Common myeloid progenitor, CD34-positive (primary cell): ENCODE results near the gene DNMT1.
A peak's percentile ranks its signal among the peaks of the same experiment; 100 is the strongest.

ENCODE experiments used
- CTCF ChIA-PET: fragments of 350-600 bp; sonication (Branson Sonifier 250); formaldehyde crosslinking; loops from one replicate; lab custom pipeline; 2021; ENCODE audit warnings: antibody characterized with exemption; lab: Charles Lee
- POLR2A ChIA-PET: fragments of 350-600 bp; sonication (Branson Sonifier 250); formaldehyde crosslinking; loops from one replicate; lab custom pipeline; 2021; ENCODE audit warnings: antibody characterized with exemption; lab: Charles Lee
- DNase-seq, 3 donors: peaks; one replicate each; pipeline versions ENCODE4 v3.0.0 to v3.0.0-alpha.2; 2013
- H3K27ac ChIP-seq, 2 experiments: 1 replicate in 1 of 2; 2 replicates in 1 of 2; pipeline ENCODE4 v1.7.0; 2013; ENCODE audit warnings: inconsistent platforms in 2 of 2, low read length in 2 of 2, mild to moderate bottlenecking in 2 of 2, low read depth in 1 of 2, moderate library complexity in 1 of 2; ENCODE audit not compliant: severe bottlenecking in 2 of 2, insufficient read depth in 1 of 2, poor library complexity in 1 of 2
- H3K27me3 ChIP-seq, 5 experiments: replicated peaks in 2 of 5; 1 replicate in 3 of 5; 2 replicates in 2 of 5; pipeline versions ENCODE4 v1.6.1 to v1.7.0; 2013; ENCODE audit warnings: low read length in 4 of 5, mild to moderate bottlenecking in 2 of 5, moderate library complexity in 2 of 5, inconsistent platforms in 1 of 5; ENCODE audit not compliant: insufficient read depth in 5 of 5, control insufficient read depth in 4 of 5
- H3K36me3 ChIP-seq, 4 experiments: 1 replicate in 2 of 4; 2 replicates in 2 of 4; pipeline versions ENCODE4 v1.6.1 to v1.7.0; 2013; ENCODE audit warnings: low read length in 3 of 4, control low read depth in 1 of 4, mild to moderate bottlenecking in 1 of 4; ENCODE audit not compliant: control insufficient read depth in 4 of 4, insufficient read depth in 4 of 4
- H3K4me1 ChIP-seq, 4 experiments: 1 replicate in 3 of 4; 2 replicates in 1 of 4; pipeline versions ENCODE4 v1.6.1 to v1.7.1; 2013; ENCODE audit warnings: low read length in 3 of 4, mild to moderate bottlenecking in 3 of 4, control low read depth in 1 of 4, inconsistent platforms in 1 of 4, moderate library complexity in 1 of 4; ENCODE audit not compliant: control insufficient read depth in 4 of 4, insufficient read depth in 4 of 4; ENCODE audit errors: control extremely low read depth in 1 of 4
- H3K4me3 ChIP-seq, 7 experiments: 1 replicate in 4 of 7; 2 replicates in 3 of 7; pipeline versions ENCODE4 v1.5.1 to v1.7.0; 2013; ENCODE audit warnings: mild to moderate bottlenecking in 7 of 7, low read length in 6 of 7, moderate library complexity in 6 of 7, inconsistent platforms in 2 of 7, low read depth in 2 of 7, control low read depth in 1 of 7; ENCODE audit not compliant: insufficient read depth in 4 of 7, control insufficient read depth in 1 of 7; ENCODE audit errors: extremely low read depth in 1 of 7
- H3K9me3 ChIP-seq, 5 experiments: 1 replicate in 4 of 5; 2 replicates in 1 of 5; pipeline versions ENCODE4 v1.6.1 to v1.7.1; 2013; ENCODE audit warnings: low read length in 4 of 5, mild to moderate bottlenecking in 2 of 5, inconsistent platforms in 1 of 5, low read depth in 1 of 5, moderate library complexity in 1 of 5; ENCODE audit not compliant: control insufficient read depth in 4 of 5, insufficient read depth in 2 of 5; ENCODE audit errors: control extremely low read depth in 1 of 5
- WGBS: methylation state at CpG from one replicate; pipeline ENCODE4 v1.1.5; 2013; ENCODE audit not compliant: insufficient coverage; 5-methylcytosine and 5-hydroxymethylcytosine counted together

Gene DNMT1

GRCh38 chr19:10133596-10133995 is 61.2 kb downstream of the DNMT1 start:
- Histone ChIP-seq H3K4me3 (no peak overlapping the region), H3K4me1 (no peaks in the 10 kb centered on the region), H3K27me3 (no peaks in the 10 kb centered on the region), H3K27ac (no peak overlapping the region), H3K36me3 (peaks cover 2 to 79% (median 59%) of the 10 kb centered on the region in 4 experiments), H3K9me3 (no peaks in the 10 kb centered on the region)
- ChIA-PET CTCF (interaction anchor here (1.1 to 2.5 kb wide), 2 partner anchors 9 to 24 kb away, joined by 3 to 7 read pairs; no protein-coding TSS in a partner anchor), POLR2A (no interaction called here)
- WGBS: 94% methylated on average over 10 of the region's 11 CpGs
- DNase-seq: no peak

DNA sequence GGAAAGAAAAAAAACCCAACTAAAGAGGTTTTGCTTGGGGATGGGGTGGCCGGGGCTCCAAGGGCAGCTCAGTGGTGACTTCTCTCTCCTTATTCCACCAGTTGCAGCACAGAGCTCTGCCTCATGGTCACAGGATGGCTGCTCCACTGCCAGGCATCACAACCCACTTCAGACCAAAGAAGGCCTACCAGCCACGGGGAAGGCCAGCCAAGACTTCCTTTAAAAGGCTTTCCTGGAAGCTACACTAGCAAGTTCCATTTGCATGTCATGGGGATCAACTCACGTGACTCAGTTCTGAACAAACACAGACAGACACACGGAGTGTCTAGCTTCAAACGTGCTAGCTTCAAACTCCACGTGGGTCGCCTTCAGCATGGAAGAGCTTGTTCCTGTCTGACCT is 61.8 kb downstream of the DNMT1 start:
- WGBS: no CpG with 5 or more reads among the region's 7 CpGs
- H3K9me3 ChIP-seq: no peaks in the 10 kb centered on the region
- no peak overlapping the region for H3K27ac ChIP-seq
- no peaks in the 10 kb centered on the region for H3K4me1 ChIP-seq
- H3K27me3 ChIP-seq: no peaks in the 10 kb centered on the region
- CTCF ChIA-PET: interaction anchor here (1.1 to 2.5 kb wide), 2 partner anchors 10 to 25 kb away, joined by 3 to 7 read pairs; no protein-coding TSS in a partner anchor
- H3K36me3 ChIP-seq: peaks cover 2 to 77% (median 54%) of the 10 kb centered on the region in 4 experiments
- POLR2A ChIA-PET: interaction anchor here (0.6 kb wide), 1 partner anchor 36 kb away, joined by 4 read pairs; no protein-coding TSS in a partner anchor
- no peak overlapping the region for H3K4me3 ChIP-seq
- no peak for DNase-seq

DNA sequence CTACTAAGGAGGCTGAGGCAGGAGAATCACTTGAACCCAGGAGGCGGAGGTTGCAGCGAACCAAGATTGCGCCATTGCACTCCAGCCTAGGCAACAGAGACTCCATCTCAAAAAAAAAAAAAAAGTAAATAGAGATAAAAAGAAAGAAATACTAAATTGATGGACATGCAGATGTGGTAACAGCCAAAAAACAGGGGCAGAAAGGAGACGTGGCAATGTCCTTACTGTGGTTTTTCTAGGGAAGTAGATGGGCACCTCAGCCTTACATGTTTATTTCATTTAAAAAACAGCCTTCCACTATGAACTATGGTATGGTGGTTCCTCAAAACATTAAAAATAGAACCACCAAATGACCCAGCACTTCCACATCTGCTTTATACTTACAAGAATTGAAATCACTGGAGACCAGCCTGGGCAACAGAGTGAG is 68.5 kb downstream of the DNMT1 start:
- peak overlapping the region in 1 of 7 experiments; percentile 42 for H3K4me3 ChIP-seq
- peaks cover 0 to 28% (median 14%) of the 10 kb centered on the region in 4 experiments for H3K36me3 ChIP-seq
- H3K27me3 ChIP-seq: no peaks in the 10 kb centered on the region
- H3K27ac ChIP-seq: peak overlapping the region in 1 of 2 experiments; percentile 54
- ChIA-PET CTCF (interaction anchor here (0.6 to 1.3 kb wide), 3 partner anchors 12 to 241 kb away, joined by 3 to 5 read pairs (median 3); no protein-coding TSS in a partner anchor), POLR2A (interaction anchor here (1.2 kb wide), 1 partner anchor 11 kb away, joined by 4 read pairs; no protein-coding TSS in a partner anchor)
- no peaks in the 10 kb centered on the region for H3K9me3 ChIP-seq
- DNase-seq: peak; percentile 52 to 95 (median 89)
- no CpG with 5 or more reads among the region's 4 CpGs for WGBS
- peaks cover 0 to 22% (median 15%) of the 10 kb centered on the region in 4 experiments for H3K4me1 ChIP-seq

DNA sequence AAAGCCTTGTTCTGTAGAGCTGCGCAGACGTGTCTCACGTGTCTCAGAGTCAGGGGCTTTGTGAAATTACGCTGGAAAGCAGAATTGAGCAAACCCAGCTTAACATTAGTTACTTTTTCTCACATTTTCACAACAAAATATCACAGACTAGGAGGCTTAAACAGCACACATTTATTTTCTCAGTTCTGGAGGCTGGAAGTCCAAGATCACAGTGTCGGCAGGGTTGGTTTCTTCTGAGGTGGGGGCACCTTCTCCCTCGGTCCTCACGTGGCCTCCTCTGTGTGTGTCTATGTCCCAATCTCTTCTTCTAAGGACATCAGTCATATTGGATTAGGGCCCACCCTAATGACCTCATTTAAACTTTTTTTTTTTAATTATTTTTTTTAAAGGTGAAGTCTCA is 70.3 kb downstream of the DNMT1 start:
- DNase-seq: no peak
- Histone ChIP-seq H3K27ac (no peak overlapping the region), H3K27me3 (no peaks in the 10 kb centered on the region), H3K36me3 (peaks cover 0 to 14% (median 3%) of the 10 kb centered on the region in 4 experiments), H3K4me3 (no peak overlapping the region), H3K4me1 (peaks cover 0 to 22% (median 16%) of the 10 kb centered on the region in 4 experiments), H3K9me3 (no peaks in the 10 kb centered on the region)
- 98% methylated on average over 6 of the region's 7 CpGs for WGBS
- POLR2A ChIA-PET: no interaction called here
- CTCF ChIA-PET: interaction anchor here (2.6 kb wide), 1 partner anchor 11 kb away, joined by 13 read pairs; no protein-coding TSS in a partner anchor

GRCh38 chr19:10122045-10122444 is 72.7 kb downstream of the DNMT1 start:
- WGBS: no CpG with 5 or more reads among the region's 6 CpGs
- H3K36me3 ChIP-seq: peaks cover 5 to 19% (median 10%) of the 10 kb centered on the region in 4 experiments
- H3K9me3 ChIP-seq: no peaks in the 10 kb centered on the region
- H3K4me1 ChIP-seq: peaks cover 0 to 27% (median 22%) of the 10 kb centered on the region in 4 experiments
- no peak for DNase-seq
- no peak overlapping the region for H3K27ac ChIP-seq
- H3K4me3 ChIP-seq: no peak overlapping the region
- H3K27me3 ChIP-seq: no peaks in the 10 kb centered on the region
- CTCF ChIA-PET: interaction anchor here (0.6 to 16.0 kb wide), 5 partner anchors 9 to 60 kb away, joined by 3 to 118 read pairs (median 3); no protein-coding TSS in a partner anchor
- POLR2A ChIA-PET: no interaction called here

GRCh38 chr19:10120538-10121189 is 74.1 kb downstream of the DNMT1 start:
- DNase-seq: no peak
- 97% methylated on average over 5 of the region's 9 CpGs for WGBS
- CTCF ChIA-PET: interaction anchor here (1.5 to 16.0 kb wide), 3 partner anchors 13 to 23 kb away, joined by 3 to 118 read pairs (median 6); partner anchors contain the start of gene ANGPTL6
- H3K36me3 ChIP-seq: peaks cover 8 to 33% (median 22%) of the 10 kb centered on the region in 4 experiments
- H3K27ac ChIP-seq: no peak overlapping the region
- no peaks in the 10 kb centered on the region for H3K9me3 ChIP-seq
- H3K27me3 ChIP-seq: no peaks in the 10 kb centered on the region
- POLR2A ChIA-PET: no interaction called here
- peaks cover 0 to 18% (median 10%) of the 10 kb centered on the region in 4 experiments for H3K4me1 ChIP-seq
- H3K4me3 ChIP-seq: no peak overlapping the region
